HUES48 (cell line): ENCODE data around the gene NOCT.
"Not testable (repeated sequence)": the region's sequence is repeated elsewhere in the genome, so short reads cannot be mapped to it uniquely, and the experiment has no call there.

Experiments
- H3K27ac ChIP-seq: one replicate; pipeline ENCODE4 v1.7.0; 2013; ENCODE audit warnings: low read depth, low read length, inconsistent platforms
- H3K27me3 ChIP-seq: 2 replicates; pipeline ENCODE4 v1.6.1; 2013; ENCODE audit warnings: mild to moderate bottlenecking, low read length; ENCODE audit not compliant: control insufficient read depth, insufficient read depth
- H3K36me3 ChIP-seq: 2 replicates; pipeline ENCODE4 v1.6.1; 2013; ENCODE audit warnings: low read length; ENCODE audit not compliant: control insufficient read depth, insufficient read depth
- H3K4me1 ChIP-seq: 2 replicates; pipeline ENCODE4 v1.6.1; 2013; ENCODE audit warnings: mild to moderate bottlenecking, low read length; ENCODE audit not compliant: control insufficient read depth, insufficient read depth
- H3K4me3 ChIP-seq: 2 replicates; pipeline ENCODE4 v1.5.1; 2013; ENCODE audit warnings: mild to moderate bottlenecking, low read depth, low read length
- H3K9ac ChIP-seq: 2 replicates; pipeline ENCODE4 v1.6.1; 2013; ENCODE audit warnings: mild to moderate bottlenecking, low read depth, low read length, moderate library complexity
- H3K9me3 ChIP-seq: 2 replicates; pipeline ENCODE4 v1.6.1; 2013; ENCODE audit warnings: low read length; ENCODE audit not compliant: control insufficient read depth, insufficient read depth

NOCT gene

DNA sequence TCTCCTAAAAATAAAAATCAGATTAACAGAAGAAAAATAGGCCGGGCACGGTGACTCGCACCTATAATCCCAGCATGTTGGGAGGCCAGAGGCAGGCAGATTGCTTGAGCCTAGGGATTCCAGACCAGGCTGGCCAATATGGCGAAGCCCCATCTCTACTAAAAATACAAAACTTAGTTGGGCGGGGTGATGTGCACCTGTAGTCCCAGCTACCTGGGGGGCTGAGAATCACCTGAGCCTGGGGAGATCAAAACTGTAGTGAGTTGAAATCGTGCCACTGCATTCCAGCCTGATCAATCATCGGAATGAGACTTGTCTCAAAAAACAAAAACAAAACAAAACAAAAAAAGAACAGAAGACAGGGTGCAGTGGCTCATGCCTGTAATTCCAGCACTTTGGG lies 32.8 kb upstream of the NOCT start:
- H3K4me3 ChIP-seq = no peak overlapping the region
- no peaks in the 10 kb centered on the region for H3K36me3 ChIP-seq
- no peak overlapping the region for H3K27ac ChIP-seq
- H3K9ac ChIP-seq = no peak overlapping the region
- H3K9me3 ChIP-seq = no peaks in the 10 kb centered on the region
- H3K27me3 ChIP-seq = no peaks in the 10 kb centered on the region
- peaks cover 14% of the 10 kb centered on the region for H3K4me1 ChIP-seq

DNA sequence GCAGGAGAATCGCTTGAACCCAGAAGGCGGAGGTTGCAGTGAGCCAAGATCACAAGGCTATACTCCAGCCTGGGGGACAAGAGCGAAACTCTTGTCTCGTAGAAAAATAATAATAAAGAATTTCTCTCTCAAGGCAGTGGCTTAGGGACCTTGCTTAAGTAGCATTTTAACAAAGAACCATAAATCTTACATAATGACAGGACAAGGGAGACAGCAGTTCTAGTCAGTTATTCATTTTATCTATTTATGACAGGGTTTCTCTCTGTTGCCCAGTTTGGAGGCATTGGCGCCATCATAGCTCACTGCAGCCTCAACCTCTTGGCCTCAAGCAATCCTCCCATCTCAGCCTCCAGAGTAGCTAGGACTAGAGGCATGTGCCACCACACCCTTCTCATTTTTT lies 31.9 kb upstream of the NOCT start:
- Histone ChIP-seq H3K27ac (no peak overlapping the region), H3K27me3 (no peaks in the 10 kb centered on the region), H3K36me3 (no peaks in the 10 kb centered on the region), H3K9ac (no peak overlapping the region), H3K4me3 (no peak overlapping the region), H3K4me1 (peaks cover 5% of the 10 kb centered on the region), H3K9me3 (no peaks in the 10 kb centered on the region)

DNA sequence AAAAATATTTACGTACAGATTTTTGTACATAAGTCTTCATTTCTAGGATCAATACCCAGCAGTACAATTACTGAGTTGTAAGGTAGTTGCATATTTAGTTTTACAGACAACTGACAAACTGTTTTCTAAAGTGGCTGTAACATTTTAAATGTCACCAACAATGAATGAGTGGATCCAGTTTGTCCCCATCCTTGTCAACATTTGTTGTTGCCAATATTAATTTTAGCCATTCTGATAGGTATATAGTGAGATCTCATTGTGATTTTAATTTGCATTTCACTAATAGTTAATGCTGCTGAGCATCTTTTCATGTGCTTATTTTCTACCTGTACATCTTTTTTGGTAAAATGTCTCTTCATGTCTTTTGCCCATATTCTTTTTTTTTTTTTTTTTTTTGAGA lies 30.9 kb upstream of the NOCT start:
- no peaks in the 10 kb centered on the region for H3K27me3 ChIP-seq
- H3K4me1 ChIP-seq = peaks cover 5% of the 10 kb centered on the region

DNA sequence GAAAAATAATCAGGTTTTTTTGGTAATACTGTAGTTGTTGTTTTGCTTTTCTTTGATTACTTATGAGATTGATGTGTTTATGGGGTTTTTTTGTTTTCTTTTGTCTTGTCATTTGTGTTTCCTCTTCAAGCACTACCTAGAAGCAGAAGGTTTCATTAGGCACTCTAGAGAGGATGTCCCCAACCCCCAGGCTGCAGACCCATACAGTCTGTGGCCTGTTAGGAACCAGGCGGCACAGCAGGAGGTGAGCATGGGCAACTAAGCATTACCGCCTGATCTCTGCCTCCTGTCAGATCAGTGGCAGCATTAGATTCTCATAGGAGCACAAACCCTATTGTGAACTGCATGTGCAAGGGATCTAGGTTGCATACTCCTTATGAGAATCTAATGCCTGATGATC lies 22.9 kb upstream of the NOCT start:
- no peak overlapping the region for H3K9ac ChIP-seq
- H3K9me3 ChIP-seq = 0 out of 2 replicates have a peak, but pooled peaks cover 3% of the 10 kb centered on the region
- no peaks in the 10 kb centered on the region for H3K27me3 ChIP-seq
- H3K36me3 ChIP-seq = no peaks in the 10 kb centered on the region
- no peak overlapping the region for H3K4me3 ChIP-seq
- no peak overlapping the region for H3K27ac ChIP-seq
- 0 out of 2 replicates have a peak, but pooled peaks cover 3% of the 10 kb centered on the region for H3K4me1 ChIP-seq

More for the DNA sequence above, 30.9 kb upstream of the NOCT start:
- H3K4me3 ChIP-seq = no peak overlapping the region
- no peak overlapping the region for H3K27ac ChIP-seq
- no peak overlapping the region for H3K9ac ChIP-seq
- H3K9me3 ChIP-seq = no peaks in the 10 kb centered on the region
- H3K36me3 ChIP-seq = no peaks in the 10 kb centered on the region

DNA sequence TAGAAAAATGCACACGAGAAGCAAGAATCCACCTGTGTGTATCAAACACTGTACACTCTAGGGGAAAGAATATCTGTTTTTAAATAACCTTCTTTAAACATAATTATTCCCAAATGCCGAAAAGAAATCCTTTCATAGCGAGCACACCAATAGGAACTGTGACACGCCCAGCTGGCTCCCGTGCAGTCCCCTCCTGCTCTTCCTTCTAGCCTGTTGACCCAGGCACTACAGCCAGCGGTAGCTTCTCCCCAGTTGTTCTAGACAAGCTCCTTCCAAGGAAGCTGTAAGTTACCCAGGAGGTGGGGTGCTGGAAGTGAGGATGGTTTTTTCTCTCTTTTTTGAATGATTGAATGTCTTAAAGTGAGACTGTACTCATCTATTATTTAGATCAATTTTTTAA lies 19.5 kb upstream of the NOCT start:
- Histone ChIP-seq H3K4me3 (no peak overlapping the region), H3K27ac (no peak overlapping the region), H3K9me3 (0 out of 2 replicates have a peak, but pooled peaks cover 3% of the 10 kb centered on the region), H3K4me1 (0 out of 2 replicates have a peak, but pooled peaks cover 3% of the 10 kb centered on the region), H3K36me3 (no peaks in the 10 kb centered on the region), H3K9ac (no peak overlapping the region), H3K27me3 (no peaks in the 10 kb centered on the region)

DNA sequence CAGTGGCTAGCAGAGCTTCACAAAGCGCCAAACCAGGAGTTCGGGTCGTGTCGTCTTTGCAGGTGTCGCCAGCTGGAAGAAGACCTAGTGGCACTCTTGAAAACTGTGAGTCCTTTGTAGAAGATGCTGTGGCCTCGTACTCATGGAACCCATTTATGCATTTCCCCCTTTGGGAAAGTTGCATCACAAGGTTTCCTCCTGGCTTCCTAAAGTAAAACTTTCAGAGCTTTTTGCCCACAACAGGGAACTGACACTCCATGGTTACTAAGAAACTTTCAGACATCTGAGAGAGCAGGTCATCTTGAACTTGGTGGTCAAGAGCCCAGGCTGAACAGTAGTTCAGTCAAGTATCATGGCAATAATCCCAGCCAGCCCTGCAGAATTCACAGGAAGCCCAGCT lies 15.9 kb upstream of the NOCT start:
- H3K9ac ChIP-seq = no peak overlapping the region
- H3K4me1 ChIP-seq = 0 out of 2 replicates have a peak, but pooled peaks cover 3% of the 10 kb centered on the region
- no peaks in the 10 kb centered on the region for H3K9me3 ChIP-seq
- H3K27me3 ChIP-seq = no peaks in the 10 kb centered on the region
- H3K27ac ChIP-seq = no peak overlapping the region
- H3K4me3 ChIP-seq = no peak overlapping the region
- no peaks in the 10 kb centered on the region for H3K36me3 ChIP-seq

DNA sequence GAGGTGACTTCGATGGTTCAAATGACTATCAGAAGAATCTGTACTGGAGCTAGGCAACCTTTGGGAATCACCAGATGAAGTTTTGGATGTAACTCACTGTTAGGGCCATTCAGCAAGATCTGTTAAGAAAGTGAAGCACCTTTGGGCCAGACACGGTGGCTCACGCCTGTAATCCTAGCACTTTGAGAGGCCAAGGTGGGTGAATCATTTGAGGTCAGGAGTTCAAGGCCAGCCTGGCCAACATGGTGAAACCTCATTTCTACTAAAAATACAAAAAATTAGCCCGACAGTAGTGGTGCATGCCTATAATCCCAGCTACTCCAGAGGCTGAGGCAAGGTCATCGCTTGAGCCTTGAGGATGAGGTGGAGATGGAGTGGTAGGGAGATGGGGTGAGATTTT lies 15.4 kb upstream of the NOCT start:
- not testable (repeated sequence) for H3K9me3 ChIP-seq, H3K36me3 ChIP-seq, H3K4me1 ChIP-seq, H3K9ac ChIP-seq, H3K27me3 ChIP-seq, H3K4me3 ChIP-seq, H3K27ac ChIP-seq

DNA sequence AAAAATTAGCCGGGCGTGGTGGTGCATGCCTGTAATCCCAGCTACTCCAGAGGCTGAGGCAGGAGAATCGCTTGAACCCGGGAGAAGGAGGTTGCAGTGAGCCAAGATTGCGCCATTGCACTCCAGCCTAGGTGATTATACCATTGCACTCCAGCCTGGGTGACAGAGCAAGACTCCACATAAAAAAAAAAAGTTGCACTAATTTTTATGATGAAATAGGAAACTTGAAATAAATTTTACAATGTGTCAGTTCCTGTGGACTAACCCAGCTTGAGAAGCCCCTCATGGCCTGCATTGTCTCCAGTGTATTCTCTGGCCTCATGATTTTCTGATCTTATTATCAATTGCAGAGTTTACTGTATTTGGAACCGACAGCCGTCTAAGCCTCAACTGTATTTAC lies 14.2 kb upstream of the NOCT start:
- not testable (repeated sequence) for H3K4me1 ChIP-seq, H3K27me3 ChIP-seq, H3K27ac ChIP-seq, H3K9ac ChIP-seq, H3K36me3 ChIP-seq, H3K4me3 ChIP-seq, H3K9me3 ChIP-seq

DNA sequence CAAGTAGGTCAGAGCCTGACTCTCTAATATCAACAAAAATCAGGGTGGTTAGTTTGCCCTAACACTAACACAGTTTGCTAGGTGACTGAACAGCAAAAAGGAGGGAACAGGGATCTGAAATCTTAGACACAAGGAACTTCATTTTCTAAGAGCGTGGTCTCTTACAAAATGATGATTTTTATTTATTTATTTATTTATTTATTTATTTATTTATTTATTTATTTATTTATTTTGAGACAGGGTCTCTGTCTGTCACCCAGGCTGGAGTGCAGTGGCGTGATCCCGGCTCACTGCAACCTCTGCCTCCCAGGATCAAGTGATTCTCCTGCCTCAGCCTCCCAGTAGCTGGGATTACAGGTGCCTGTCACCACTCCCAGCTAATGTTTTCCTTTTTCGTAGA lies 11.9 kb upstream of the NOCT start:
- H3K27ac ChIP-seq, H3K36me3 ChIP-seq, H3K9ac ChIP-seq, H3K27me3 ChIP-seq, H3K4me3 ChIP-seq, H3K9me3 ChIP-seq, H3K4me1 ChIP-seq: not testable (repeated sequence)

DNA sequence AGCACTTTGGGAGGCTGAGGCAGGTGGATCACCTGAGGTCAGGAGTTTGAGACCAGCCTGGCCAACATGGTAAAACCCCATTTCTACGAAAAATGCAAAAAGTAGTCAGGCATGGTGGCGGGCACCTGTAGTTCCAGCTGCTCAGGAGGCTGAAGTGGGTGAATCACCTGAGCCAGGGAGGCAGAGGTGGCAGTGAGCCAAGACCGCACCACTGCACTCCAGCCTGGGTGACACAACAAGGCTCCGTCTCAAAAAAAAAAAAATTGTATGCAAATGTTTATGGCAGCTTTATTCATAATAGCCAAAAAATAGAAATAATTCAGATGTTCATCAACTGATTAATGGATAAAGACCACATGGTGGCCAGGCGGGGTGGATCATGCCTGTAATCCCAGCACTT lies 9.8 kb upstream of the NOCT start:
- no peaks in the 10 kb centered on the region for H3K27me3 ChIP-seq
- no peaks in the 10 kb centered on the region for H3K4me1 ChIP-seq
- H3K9me3 ChIP-seq = peaks cover 7% of the 10 kb centered on the region
- H3K4me3 ChIP-seq = no peak overlapping the region
- no peak overlapping the region for H3K27ac ChIP-seq
- no peaks in the 10 kb centered on the region for H3K36me3 ChIP-seq
- no peak overlapping the region for H3K9ac ChIP-seq

DNA sequence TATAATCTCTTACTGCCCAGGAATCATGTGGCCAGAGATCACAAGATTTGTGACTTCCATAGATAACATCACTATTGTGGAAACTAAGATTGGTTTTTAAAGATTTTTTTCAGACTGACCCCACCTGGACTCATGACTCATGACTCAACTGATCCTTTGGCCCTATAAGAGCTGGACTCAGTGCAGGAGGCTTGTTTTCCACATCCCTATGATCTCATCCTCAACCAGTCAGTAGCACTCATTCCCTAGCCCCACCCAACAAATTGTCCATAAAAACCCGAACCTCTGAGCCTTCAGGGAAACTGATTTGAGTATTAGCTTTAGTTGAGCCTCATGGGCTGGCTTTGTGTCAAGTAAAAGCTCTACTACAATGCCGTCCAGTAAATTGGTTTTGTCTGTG lies 7.9 kb upstream of the NOCT start:
- Histone ChIP-seq H3K4me3 (no peak overlapping the region), H3K27ac (no peak overlapping the region), H3K4me1 (no peaks in the 10 kb centered on the region), H3K9me3 (peaks cover 7% of the 10 kb centered on the region), H3K27me3 (no peaks in the 10 kb centered on the region), H3K36me3 (no peaks in the 10 kb centered on the region), H3K9ac (no peak overlapping the region)

DNA sequence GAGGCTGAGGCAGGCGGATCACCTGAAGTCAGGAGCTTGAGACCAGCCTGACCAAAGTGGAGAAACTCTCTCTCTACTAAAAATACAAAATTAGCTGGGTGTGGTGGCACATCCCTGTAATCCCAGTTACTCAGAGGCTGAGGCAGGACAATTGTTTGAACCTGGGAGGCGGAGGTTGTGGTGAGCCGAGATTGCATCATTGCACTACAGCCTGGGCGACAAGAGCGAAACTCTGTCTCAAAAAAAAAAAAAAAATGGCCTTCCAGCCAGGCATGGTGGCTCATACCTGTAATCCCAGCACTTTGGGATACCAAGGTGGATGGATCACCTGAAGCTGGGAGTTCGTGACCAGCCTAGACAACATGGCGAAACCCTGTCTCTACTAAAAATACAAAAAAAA lies 7.3 kb upstream of the NOCT start:
- not testable (repeated sequence) for H3K9me3 ChIP-seq, H3K4me3 ChIP-seq, H3K9ac ChIP-seq, H3K36me3 ChIP-seq, H3K27ac ChIP-seq, H3K4me1 ChIP-seq, H3K27me3 ChIP-seq
